GM18951 (cell line): ENCODE results near the gene RFTN1.
A peak's percentile ranks its signal among the peaks of the same experiment; 100 is the strongest.

Experiments
- POLR2A ChIP-seq: IDR thresholded peaks from 4 replicates; pipeline ENCODE4 v1.6.1; 2011; ENCODE audit warnings: mild to moderate bottlenecking; ENCODE audit not compliant: insufficient read length, insufficient read depth; ENCODE audit errors: extremely low read depth
- in situ Hi-C: fragments of 300-500 bp; cut with MboI; formaldehyde crosslinking; loops from one replicate; pipeline ENCODE4 v1.12.0; 2022; ENCODE audit warnings: low sequenced_read_pairs, mixed read lengths, inconsistent platforms; ENCODE audit not compliant: unreplicated experiment

Gene RFTN1

GRCh38 chr3:16378920-16379319 is 134.6 kb downstream of the RFTN1 start:
- in situ Hi-C loops = no loop called here
- no peak for TF ChIP-seq POLR2A

- in situ Hi-C loops = no loop called here
- TF ChIP-seq POLR2A = no peak
Measured at GRCh38 chr3:16378415-16378814, 135.1 kb downstream of the RFTN1 start.

- in situ Hi-C loops = no loop called here
Measured at GRCh38 chr3:16377847-16378302, 135.6 kb downstream of the RFTN1 start.

GRCh38 chr3:16377196-16377595 is 136.3 kb downstream of the RFTN1 start:
- TF ChIP-seq POLR2A = peak; percentile 36
- in situ Hi-C loops = no loop called here

More at GRCh38 chr3:16377847-16378302, 135.6 kb downstream of the RFTN1 start:
- no peak for TF ChIP-seq POLR2A

GRCh38 chr3:16375891-16376290 is 137.6 kb downstream of the RFTN1 start:
- TF ChIP-seq POLR2A = no peak
- in situ Hi-C loops = no loop called here

GRCh38 chr3:16374935-16375245 is 138.6 kb downstream of the RFTN1 start:
- no peak for TF ChIP-seq POLR2A
- in situ Hi-C loops = no loop called here

GRCh38 chr3:16374047-16374934 is 139.2 kb downstream of the RFTN1 start:
- no peak for TF ChIP-seq POLR2A
- in situ Hi-C loops = no loop called here

GRCh38 chr3:16373341-16373946 is 140.1 kb downstream of the RFTN1 start:
- no peak for TF ChIP-seq POLR2A
- in situ Hi-C loops = no loop called here

GRCh38 chr3:16372362-16373292 is 140.9 kb downstream of the RFTN1 start:
- in situ Hi-C loops = no loop called here
- peak; percentile 32 for TF ChIP-seq POLR2A

- in situ Hi-C loops = no loop called here
- TF ChIP-seq POLR2A = no peak
Measured at GRCh38 chr3:16370872-16371740, 142.4 kb downstream of the RFTN1 start.

GRCh38 chr3:16370503-16370871 is 143.0 kb downstream of the RFTN1 start:
- in situ Hi-C loops = no loop called here
- TF ChIP-seq POLR2A = no peak

- in situ Hi-C loops = no loop called here
- TF ChIP-seq POLR2A = no peak
Measured at GRCh38 chr3:16369885-16370284, 143.6 kb downstream of the RFTN1 start.
